Measurements from ENCODE around the gene TRPM6.

- TF ChIP-seq CTCF (IDR thresholded peaks at IDR 0.05; ENCODE audit: low read depth, low read length) (no peak), EZH2phosphoT487 (IDR thresholded peaks at IDR 0.05; ENCODE audit: low read depth) (no peak)
Observed at GRCh38 chr9:74859786-74860185, 27.9 kb downstream of the TRPM6 start.

All from OCI-LY3 (cell line).